Endodermal cell (in vitro differentiated cells): ENCODE measurements around the gene BACE1. TPM values are rescaled to one million over a fixed set of nuclear protein-coding genes. Genes with fewer than 3 reads are reported as not detected.

Experiments
- DNase-seq: peaks from one replicate; pipeline ENCODE4 v3.0.0-alpha.2; 2017
- H3K27ac ChIP-seq: 2 replicates; pipeline ENCODE4 v1.5.1; 2013; ENCODE audit warnings: mild to moderate bottlenecking, low read depth, low read length, moderate library complexity
- H3K27me3 ChIP-seq: 2 replicates; pipeline ENCODE4 v1.6.1; 2013; ENCODE audit warnings: mild to moderate bottlenecking, low read length, moderate library complexity; ENCODE audit not compliant: insufficient read depth, control insufficient read depth, poor library complexity, severe bottlenecking
- H3K36me3 ChIP-seq: 2 replicates; pipeline ENCODE4 v1.7.0; 2013; ENCODE audit warnings: mild to moderate bottlenecking, low read length, moderate library complexity; ENCODE audit not compliant: control insufficient read depth, insufficient read depth
- H3K4me1 ChIP-seq: one replicate; pipeline ENCODE4 v1.7.0; 2013; ENCODE audit warnings: low read length; ENCODE audit not compliant: control insufficient read depth, insufficient read depth
- H3K4me3 ChIP-seq: 2 replicates; pipeline ENCODE4 v1.5.1; 2013; ENCODE audit warnings: mild to moderate bottlenecking, low read length, moderate library complexity
- H3K9ac ChIP-seq: 2 replicates; pipeline ENCODE4 v1.6.1; 2013; ENCODE audit warnings: mild to moderate bottlenecking, low read length, moderate library complexity; ENCODE audit not compliant: poor library complexity, severe bottlenecking; ENCODE audit errors: extremely low read depth
- H3K9me3 ChIP-seq: 2 replicates; pipeline ENCODE4 v1.6.1; 2013; ENCODE audit warnings: mild to moderate bottlenecking, low read length, moderate library complexity; ENCODE audit not compliant: control insufficient read depth
- H3K27ac Mint-ChIP-seq: 2 replicates; pipeline ENCODE4 v1.8.0; 2020; ENCODE audit warnings: mixed read lengths
- H3K27me3 Mint-ChIP-seq: 2 replicates; pipeline ENCODE4 v1.8.0; 2021; ENCODE audit warnings: mild to moderate bottlenecking, mixed read lengths; ENCODE audit not compliant: insufficient read depth
- H3K36me3 Mint-ChIP-seq: 2 replicates; pipeline ENCODE4 v1.8.0; 2020; ENCODE audit warnings: low read depth, mixed read lengths
- H3K4me1 Mint-ChIP-seq: 2 replicates; pipeline ENCODE4 v1.8.0; 2020; ENCODE audit warnings: mixed read lengths
- H3K4me3 Mint-ChIP-seq: 2 replicates; pipeline ENCODE4 v1.8.0; 2020; ENCODE audit warnings: mild to moderate bottlenecking, moderate library complexity, mixed read lengths
- H3K9me3 Mint-ChIP-seq: 2 replicates; pipeline ENCODE4 v1.8.0; 2020; ENCODE audit warnings: mild to moderate bottlenecking, mixed read lengths
- CTCF ChIP-seq: fragments of 200-600 bp; sonication (generic); conservative IDR thresholded peaks from 2 replicates; pipeline ENCODE4 v1.5.0; 2021; ENCODE audit warnings: antibody characterized with exemption, mild to moderate bottlenecking
- WGBS, 2 experiments: methylation state at CpG; one replicate each; pipeline versions ENCODE4 v1.1.5 to v1.1.7; 2013; ENCODE audit warnings: missing lambda C conversion rate in 2 of 2, mixed read lengths in 1 of 2; ENCODE audit not compliant: insufficient coverage in 1 of 2, insufficient read length in 1 of 2; 5-methylcytosine and 5-hydroxymethylcytosine counted together
- total RNA-seq, 2 donors: library from RNA; stranded (reverse); fragmentation: NEBNext Ultra II Directional in 1 of 2; extraction: Animal tissue kit (Norgen Biotek cat#: 25700) in 1 of 2; gene quantifications; 2 replicates in 1 of 2; 3 replicates in 1 of 2; pipeline ENCODE4 v1.2.1, GENCODE V29; 2021

Gene BACE1
- total RNA-seq, 2 donors from 2014 or later, result 20.8 to 21.7 TPM

- Mint-ChIP-seq H3K36me3 (peaks cover 2% of the 10 kb centered on the region), H3K27ac (peak overlapping the region; percentile 37), H3K27me3 (peaks cover 1% of the 10 kb centered on the region), H3K4me1 (peaks cover 42% of the 10 kb centered on the region), H3K9me3 (no peaks in the 10 kb centered on the region), H3K4me3 (peak overlapping the region; percentile 13)
- peak; percentile 77 for DNase-seq
- Histone ChIP-seq H3K27me3 (no peaks in the 10 kb centered on the region), H3K9ac (no peak overlapping the region), H3K4me3 (no peak overlapping the region), H3K9me3 (no peaks in the 10 kb centered on the region), H3K4me1 (peaks cover 33% of the 10 kb centered on the region), H3K27ac (peak overlapping the region; percentile 78), H3K36me3 (no peaks in the 10 kb centered on the region)
- no peak for TF ChIP-seq CTCF
- WGBS, 2 experiments, result 62 to 70% methylated on average over 7 to 17 of the region's 17 CpGs
Measured at GRCh38 chr11:117300283-117300663, 15.8 kb downstream of the BACE1 start.

GRCh38 chr11:117299351-117300282 lies 16.4 kb downstream of the BACE1 start:
- Mint-ChIP-seq H3K27me3 (peaks cover 1% of the 10 kb centered on the region), H3K36me3 (peaks cover 5% of the 10 kb centered on the region), H3K4me3 (peak overlapping the region; percentile 13), H3K9me3 (no peaks in the 10 kb centered on the region), H3K27ac (peak overlapping the region; percentile 37), H3K4me1 (peaks cover 36% of the 10 kb centered on the region)
- no peaks in the 10 kb centered on the region for H3K27me3 ChIP-seq
- H3K9ac ChIP-seq, result no peak overlapping the region
- H3K36me3 ChIP-seq, result no peaks in the 10 kb centered on the region
- no peak for TF ChIP-seq CTCF
- H3K4me3 ChIP-seq, result no peak overlapping the region
- peak overlapping the region; percentile 78 for H3K27ac ChIP-seq
- 55 to 57% methylated on average over 5 to 12 of the region's 12 CpGs for WGBS, 2 experiments
- peaks cover 29% of the 10 kb centered on the region for H3K4me1 ChIP-seq
- no peaks in the 10 kb centered on the region for H3K9me3 ChIP-seq
- DNase-seq, result peak; percentile 56

- Mint-ChIP-seq H3K36me3 (peaks cover 13% of the 10 kb centered on the region), H3K9me3 (no peaks in the 10 kb centered on the region), H3K4me3 (no peak overlapping the region), H3K4me1 (peaks cover 22% of the 10 kb centered on the region), H3K27ac (peak overlapping the region; percentile 77), H3K27me3 (peaks cover 1% of the 10 kb centered on the region)
- Histone ChIP-seq H3K27ac (no peak overlapping the region), H3K9ac (no peak overlapping the region), H3K27me3 (no peaks in the 10 kb centered on the region), H3K36me3 (peaks cover 7% of the 10 kb centered on the region), H3K4me3 (no peak overlapping the region), H3K9me3 (no peaks in the 10 kb centered on the region), H3K4me1 (peaks cover 20% of the 10 kb centered on the region)
- WGBS, 2 experiments, result 97 to 98% methylated on average over 8 of the region's 8 CpGs
- DNase-seq, result no peak
- no peak for TF ChIP-seq CTCF
Measured at GRCh38 chr11:117298195-117298594, 17.9 kb downstream of the BACE1 start.
